Endometrial microvascular endothelial cells (primary cell): Measurements from ENCODE around the gene PRKG1. TPM values are rescaled to one million over a fixed set of nuclear protein-coding genes. Genes with fewer than 3 reads are reported as not detected.
"Not testable (repeated sequence)": the region's sequence is repeated elsewhere in the genome, so short reads cannot be mapped to it uniquely, and the experiment has no call there.

Source experiments
- in situ Hi-C: cut with HindIII; loops from 2 replicates; pipeline ENCODE4 v1.10.0; 2017; ENCODE audit warnings: low sequenced_read_pairs, low pct_unique_long_range_greater_than_20kb; ENCODE audit errors: inconsistent ontology term
- total RNA-seq: library from RNA; depleted of rRNA; stranded (reverse); fragments of >200 nt; gene quantifications from one replicate; pipeline ENCODE4 v1.2.3, GENCODE V29; 2015; ENCODE audit errors: inconsistent ontology term

PRKG1 gene
- total RNA-seq, 1 donor from 2014 or later = not detected

DNA sequence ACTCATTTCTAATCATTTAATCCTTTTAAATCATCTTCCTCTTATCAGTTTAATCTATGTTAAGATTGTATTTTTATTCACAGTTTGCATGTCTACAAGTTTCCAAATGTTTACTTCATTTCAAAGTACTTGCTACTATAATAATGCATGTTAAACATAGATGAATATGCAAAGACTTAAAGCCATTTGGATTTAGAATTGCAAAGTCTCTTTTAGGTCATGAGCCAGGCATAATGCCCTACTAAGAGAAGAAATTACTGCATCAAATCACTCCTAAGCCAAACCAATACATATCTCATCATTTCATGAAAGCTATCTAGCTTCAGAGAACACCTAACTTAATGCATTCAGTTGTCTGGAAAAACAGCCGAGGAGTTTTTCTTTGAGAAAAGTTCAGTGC is 266.1 kb downstream of the PRKG1 start:
- in situ Hi-C loops = no loop called here

DNA sequence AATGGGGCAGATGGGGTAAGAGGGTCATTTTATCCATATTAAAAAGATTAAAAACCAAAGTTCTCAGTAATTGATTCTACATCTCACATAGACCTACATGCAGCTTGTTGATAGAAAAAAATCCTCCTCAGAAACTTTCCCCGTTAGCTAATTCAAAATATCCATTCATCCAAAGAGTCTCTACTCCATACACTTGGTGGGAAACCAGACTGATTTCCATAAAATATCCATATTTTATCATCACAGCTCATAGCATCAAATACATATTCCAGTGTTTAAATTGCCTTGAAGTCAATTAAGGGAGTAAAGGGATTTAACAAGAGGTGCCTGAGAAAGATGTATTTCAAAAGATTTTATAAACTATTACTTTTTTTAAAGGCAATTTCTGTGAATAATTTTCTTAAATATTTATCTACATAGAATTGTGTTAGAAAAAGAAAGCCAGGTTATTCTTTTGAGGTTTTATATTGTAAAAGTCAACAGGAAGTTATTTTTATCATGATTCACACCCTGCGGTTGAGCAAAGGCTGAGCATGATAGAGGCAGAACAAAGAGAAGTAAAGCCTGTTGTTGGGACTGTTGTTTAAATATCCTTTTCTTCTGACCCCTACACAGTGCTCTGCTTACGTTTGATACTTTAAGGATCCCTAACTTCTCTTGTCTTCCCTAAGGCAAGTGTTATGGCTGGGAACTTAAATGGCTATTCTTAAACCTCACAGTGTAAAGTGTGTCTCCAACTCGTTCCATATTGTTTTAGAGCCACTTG is 266.7 kb downstream of the PRKG1 start:
- in situ Hi-C loops = no loop called here

DNA sequence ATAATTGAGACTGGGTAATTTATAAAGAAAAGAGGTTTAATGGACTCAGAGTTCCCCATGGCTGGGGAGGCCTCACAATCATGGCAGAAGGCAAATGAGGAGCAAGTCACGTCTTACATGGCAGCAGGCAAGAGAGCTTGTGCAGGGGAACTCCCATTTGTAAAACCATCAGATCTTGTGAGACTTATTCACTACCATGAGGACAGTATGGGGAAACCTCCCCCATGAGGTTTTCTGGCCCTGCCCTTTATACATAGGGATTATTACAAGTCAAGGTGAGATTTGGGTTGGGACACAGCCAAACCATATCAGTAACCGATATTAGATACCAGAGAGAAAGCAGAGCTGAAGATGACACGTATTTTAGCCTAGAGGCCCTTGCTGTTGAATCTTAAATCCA is 267.5 kb downstream of the PRKG1 start:
- in situ Hi-C loops = not testable (repeated sequence)

DNA sequence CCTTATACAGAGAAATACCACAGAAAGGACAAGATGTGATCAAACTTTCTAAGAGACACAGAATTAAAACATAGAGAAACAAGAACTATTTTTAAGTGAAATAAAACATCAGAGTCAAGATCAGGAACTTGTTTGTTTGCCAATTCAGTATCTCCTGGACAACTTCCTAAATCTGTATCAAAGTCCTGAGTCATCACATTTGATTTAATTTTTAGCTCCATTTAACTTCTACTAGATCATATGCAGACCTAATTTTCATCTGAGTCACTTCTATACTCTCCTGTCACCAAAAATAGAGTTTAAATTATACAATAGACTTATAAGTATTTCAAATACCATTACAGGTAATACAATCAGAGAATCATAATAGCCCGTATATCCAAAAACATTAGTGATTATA is 268.1 kb downstream of the PRKG1 start:
- in situ Hi-C loops = no loop called here

- in situ Hi-C loops = no loop called here
Observed at GRCh38 chr10:51343391-51343790, 269.1 kb downstream of the PRKG1 start.

- in situ Hi-C loops = no loop called here
Observed at GRCh38 chr10:51344371-51344770, 270.1 kb downstream of the PRKG1 start.

DNA sequence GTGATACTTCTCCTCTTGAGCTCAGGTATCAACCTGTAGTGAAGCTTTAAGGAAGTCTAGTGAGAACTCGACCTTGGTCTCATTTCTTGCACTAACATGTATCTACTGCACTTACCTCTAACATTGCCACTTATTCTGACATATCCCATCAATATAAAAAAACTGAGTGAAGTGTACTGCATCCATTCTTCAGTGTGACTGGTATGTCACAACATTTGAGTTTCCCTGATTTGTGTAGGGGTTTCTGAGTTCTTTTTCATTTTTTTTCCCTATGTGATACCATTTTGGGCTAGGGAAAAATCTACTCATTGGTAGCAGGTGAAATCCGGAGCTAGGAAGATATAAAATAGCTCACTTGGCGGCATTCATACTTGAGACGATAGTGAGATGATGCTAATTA is 274.3 kb downstream of the PRKG1 start:
- in situ Hi-C loops = no loop called here

DNA sequence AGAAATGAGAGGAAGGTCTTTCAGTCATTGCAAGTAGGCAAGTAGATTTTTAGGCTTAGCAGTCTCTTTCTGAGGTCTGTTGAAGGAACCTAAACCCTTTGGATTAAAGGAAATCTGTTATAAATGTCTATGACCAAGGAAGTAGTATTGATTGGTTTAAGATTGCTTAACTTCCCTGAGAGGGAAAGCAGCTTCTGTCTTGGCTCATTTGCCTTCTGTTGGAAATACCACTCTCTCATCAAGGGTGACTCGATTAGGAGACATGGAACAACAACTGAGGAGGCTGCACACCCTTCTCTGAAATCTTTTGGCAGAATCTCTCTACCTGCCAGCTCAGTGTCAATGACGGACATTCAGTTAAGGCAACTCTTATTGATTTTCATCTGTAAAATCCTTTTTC is 282.9 kb downstream of the PRKG1 start:
- in situ Hi-C loops = no loop called here

DNA sequence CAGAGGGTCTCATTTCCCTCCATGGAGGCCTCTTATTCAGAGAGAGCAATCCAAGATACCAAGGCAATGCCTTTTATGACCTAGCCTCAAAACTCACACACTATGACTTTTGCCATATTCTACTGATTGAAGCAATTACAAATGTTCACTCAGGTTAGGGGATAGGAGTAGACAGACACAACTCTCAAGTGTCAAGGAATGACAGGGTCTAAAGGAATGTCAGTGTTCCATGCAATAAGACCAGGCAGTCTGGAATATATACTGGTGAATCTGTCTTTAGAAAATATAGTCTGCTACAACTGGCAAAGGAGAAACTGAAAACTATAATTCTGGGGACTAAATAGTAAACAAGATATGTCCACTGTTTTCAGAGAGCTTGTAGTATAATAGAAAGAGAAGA is 283.9 kb downstream of the PRKG1 start:
- in situ Hi-C loops = no loop called here

DNA sequence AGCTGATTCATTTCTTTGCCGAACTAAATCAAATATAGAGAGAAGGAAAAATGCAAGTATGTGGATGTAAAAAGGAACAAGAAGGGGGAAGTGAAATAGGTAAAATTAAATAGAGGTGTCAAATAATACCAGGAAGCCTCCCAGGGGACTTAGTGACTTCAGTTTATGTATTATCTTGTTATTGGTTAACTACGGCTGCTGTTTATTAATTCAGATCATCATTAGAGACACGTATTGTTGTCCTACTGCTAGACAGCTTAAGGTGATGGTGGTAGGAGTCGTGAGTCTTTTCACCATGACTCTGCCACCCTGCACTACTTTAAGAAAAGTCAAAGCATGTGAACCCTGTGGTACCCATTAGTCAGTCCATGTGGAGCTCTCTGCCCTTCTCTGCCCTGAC is 289.1 kb downstream of the PRKG1 start:
- in situ Hi-C loops = no loop called here

- in situ Hi-C loops = no loop called here
Observed at GRCh38 chr10:51364674-51365073, 290.4 kb downstream of the PRKG1 start.

- in situ Hi-C loops = no loop called here
Observed at GRCh38 chr10:51366044-51366443, 291.8 kb downstream of the PRKG1 start.

GRCh38 chr10:51367127-51367526 is 292.8 kb downstream of the PRKG1 start:
- in situ Hi-C loops = no loop called here

- in situ Hi-C loops = no loop called here
Observed at GRCh38 chr10:51367694-51368093, 293.4 kb downstream of the PRKG1 start.

GRCh38 chr10:51368943-51369342 is 294.7 kb downstream of the PRKG1 start:
- in situ Hi-C loops = no loop called here

DNA sequence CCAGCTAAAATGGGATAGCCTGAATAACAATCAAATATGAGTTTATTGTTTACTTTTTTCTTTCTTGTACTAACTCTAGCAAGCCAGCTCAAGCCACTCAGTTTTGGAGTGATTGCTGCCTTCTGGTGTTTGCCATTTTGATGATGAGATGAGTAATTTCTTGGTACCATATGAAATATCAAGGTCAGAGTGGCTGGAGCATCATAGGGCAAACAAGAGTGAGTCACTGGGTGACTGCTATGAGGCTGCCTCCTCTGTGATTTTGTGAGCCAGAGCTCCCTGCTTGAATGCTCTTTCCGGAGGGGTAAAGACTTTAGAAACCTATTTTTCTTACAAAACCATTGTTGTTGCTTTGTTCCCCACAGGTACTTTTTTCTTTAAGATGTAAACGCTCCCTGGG is 295.6 kb downstream of the PRKG1 start:
- in situ Hi-C loops = no loop called here

GRCh38 chr10:51371743-51372142 is 297.5 kb downstream of the PRKG1 start:
- in situ Hi-C loops = no loop called here

DNA sequence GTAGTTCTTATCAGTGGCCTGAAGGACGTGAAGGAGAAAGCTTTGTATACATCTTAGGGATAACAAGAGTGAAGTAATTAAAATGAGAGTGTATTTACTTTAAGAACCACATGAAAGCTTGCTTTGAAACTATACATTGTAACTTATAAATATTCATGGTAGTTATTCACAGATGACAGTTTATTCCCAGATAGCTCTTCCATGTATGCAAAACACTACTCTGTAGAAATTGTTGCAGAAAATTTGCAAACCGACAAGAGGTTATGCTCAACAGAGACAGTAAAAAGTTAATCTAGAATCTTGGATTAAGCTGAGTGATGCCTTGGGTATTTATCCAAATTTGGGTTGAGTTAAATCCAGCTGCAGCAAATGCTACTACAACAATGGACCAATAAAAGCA is 301.5 kb downstream of the PRKG1 start:
- in situ Hi-C loops = no loop called here

DNA sequence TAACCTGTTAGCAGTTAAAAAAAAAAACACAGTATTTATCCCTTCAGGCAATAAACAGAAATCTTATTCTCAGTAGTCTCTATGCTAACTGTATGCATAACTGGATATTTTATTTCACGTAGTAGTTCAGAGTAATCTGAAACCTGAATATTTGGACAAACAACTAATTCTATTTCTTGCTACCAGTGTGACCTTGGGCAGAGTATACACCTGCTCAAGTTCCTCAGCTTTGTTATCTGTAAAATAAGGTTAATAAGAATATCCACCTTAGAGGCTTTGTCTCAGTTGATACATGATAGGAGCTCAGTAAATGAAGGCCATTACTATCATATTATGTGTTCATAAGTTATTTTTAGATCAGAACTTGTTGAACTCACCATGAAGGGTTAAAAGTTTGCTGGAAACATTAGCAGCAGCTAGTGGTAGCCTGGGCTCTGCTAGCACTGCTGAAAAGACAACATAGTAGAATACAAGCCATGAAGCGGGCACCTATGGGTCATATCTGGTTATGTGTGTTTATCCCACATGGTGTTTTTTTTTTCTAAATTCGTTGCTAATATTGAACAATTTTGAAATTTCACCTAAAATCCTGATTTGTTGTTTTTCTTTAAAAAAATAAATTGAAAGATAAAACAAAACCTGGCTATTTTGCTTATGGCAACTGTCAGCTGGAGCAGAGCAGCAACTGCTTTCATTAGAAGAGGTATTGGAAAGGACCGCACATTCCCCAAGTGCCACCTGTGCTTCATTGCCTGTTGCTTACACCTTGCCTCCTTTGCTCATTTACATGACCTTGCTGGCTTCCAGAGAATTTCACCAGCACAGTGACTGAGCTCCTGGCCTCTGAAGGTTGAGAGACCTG is 303.0 kb downstream of the PRKG1 start:
- in situ Hi-C loops = no loop called here

- in situ Hi-C loops = no loop called here
Observed at GRCh38 chr10:51377932-51378599, 303.8 kb downstream of the PRKG1 start.
